A549 (cell line): ENCODE results near the gene EVI5L.

Experiments
- CBX8 ChIP-seq: fragments of 200-600 bp; sonication (generic); IDR thresholded peaks from 2 replicates; pipeline ENCODE4 v1.6.1; 2016
- CEBPB ChIP-seq, 2 experiments: fragments of >200 bp in 1 of 2; sonication (Bioruptor Twin) in 1 of 2; formaldehyde crosslinking in 1 of 2; IDR thresholded peaks; 2 replicates each; pipeline ENCODE4 v1.6.1; 2012 to 2016
- CTCF ChIP-seq: fragments of >200 bp; sonication (Bioruptor Twin); formaldehyde crosslinking; IDR thresholded peaks from 3 replicates; pipeline ENCODE4 v1.5.1; 2016
- HOXA7 ChIP-seq: fragments of 250-450 bp; sonication (Bioruptor Pico); IDR thresholded peaks from 2 replicates; pipeline ENCODE4 v1.5.0; 2020; ENCODE audit warnings: mild to moderate bottlenecking, moderate library complexity
- MYC ChIP-seq: IDR thresholded peaks from 2 replicates; pipeline ENCODE4 v1.6.1; 2012; ENCODE audit warnings: mild to moderate bottlenecking, inconsistent platforms, low read length, improper control_type of control experiment, borderline replicate concordance
- PBX3 ChIP-seq: IDR thresholded peaks from 2 replicates; pipeline ENCODE4 v1.6.1; 2012
- POLR2A ChIP-seq: IDR thresholded peaks from 2 replicates; pipeline ENCODE4 v1.6.1; 2012; ENCODE audit warnings: mild to moderate bottlenecking, low read length
- RAD21 ChIP-seq, 2 experiments: fragments of >200 bp in 1 of 2; sonication (Bioruptor Twin) in 1 of 2; formaldehyde crosslinking in 1 of 2; IDR thresholded peaks in 1 of 2; conservative IDR thresholded peaks in 1 of 2; 2 replicates in 1 of 2; 3 replicates in 1 of 2; pipeline ENCODE4 v1.6.1; 2012 to 2018; ENCODE audit warnings: inconsistent platforms in 1 of 2
- ZFP36 ChIP-seq: fragments of 450-650 bp; IDR thresholded peaks from 2 replicates; pipeline ENCODE4 v1.6.1; 2014; ENCODE audit warnings: borderline replicate concordance; ENCODE audit not compliant: partially characterized antibody
- ZNF302 ChIP-seq: fragments of 250-450 bp; sonication (Bioruptor Pico); IDR thresholded peaks from 2 replicates; pipeline ENCODE4 v1.9.0; 2021; ENCODE audit warnings: inconsistent platforms, mild to moderate bottlenecking, moderate library complexity
- TF ChIP-seq, protein P1 (sequence below): fragments of 200-600 bp; sonication (generic); IDR thresholded peaks from 2 replicates; pipeline ENCODE4 v1.6.1; 2016; ENCODE audit warnings: antibody characterized with exemption, mild to moderate bottlenecking, moderate library complexity
- TF ChIP-seq, protein P2 (sequence below): IDR thresholded peaks from 2 replicates; pipeline ENCODE4 v1.6.1; 2012

- TF ChIP-seq POLR2A = no peak
- TF ChIP-seq CBX8 = no peak
- no peak for TF ChIP-seq PBX3
- TF ChIP-seq RAD21 (conservative IDR thresholded peaks at IDR 0.05 in 1 of 2, IDR thresholded peaks at IDR 0.05 in 1 of 2) = no peak
- TF ChIP-seq CTCF = no peak
- no peak for TF ChIP-seq MYC
- TF ChIP-seq CEBPB (IDR thresholded peaks at IDR 0.05) = no peak
- TF ChIP-seq ZNF302 (CRISPR knock-in tag) = no peak
- TF ChIP-seq, protein P1, sequence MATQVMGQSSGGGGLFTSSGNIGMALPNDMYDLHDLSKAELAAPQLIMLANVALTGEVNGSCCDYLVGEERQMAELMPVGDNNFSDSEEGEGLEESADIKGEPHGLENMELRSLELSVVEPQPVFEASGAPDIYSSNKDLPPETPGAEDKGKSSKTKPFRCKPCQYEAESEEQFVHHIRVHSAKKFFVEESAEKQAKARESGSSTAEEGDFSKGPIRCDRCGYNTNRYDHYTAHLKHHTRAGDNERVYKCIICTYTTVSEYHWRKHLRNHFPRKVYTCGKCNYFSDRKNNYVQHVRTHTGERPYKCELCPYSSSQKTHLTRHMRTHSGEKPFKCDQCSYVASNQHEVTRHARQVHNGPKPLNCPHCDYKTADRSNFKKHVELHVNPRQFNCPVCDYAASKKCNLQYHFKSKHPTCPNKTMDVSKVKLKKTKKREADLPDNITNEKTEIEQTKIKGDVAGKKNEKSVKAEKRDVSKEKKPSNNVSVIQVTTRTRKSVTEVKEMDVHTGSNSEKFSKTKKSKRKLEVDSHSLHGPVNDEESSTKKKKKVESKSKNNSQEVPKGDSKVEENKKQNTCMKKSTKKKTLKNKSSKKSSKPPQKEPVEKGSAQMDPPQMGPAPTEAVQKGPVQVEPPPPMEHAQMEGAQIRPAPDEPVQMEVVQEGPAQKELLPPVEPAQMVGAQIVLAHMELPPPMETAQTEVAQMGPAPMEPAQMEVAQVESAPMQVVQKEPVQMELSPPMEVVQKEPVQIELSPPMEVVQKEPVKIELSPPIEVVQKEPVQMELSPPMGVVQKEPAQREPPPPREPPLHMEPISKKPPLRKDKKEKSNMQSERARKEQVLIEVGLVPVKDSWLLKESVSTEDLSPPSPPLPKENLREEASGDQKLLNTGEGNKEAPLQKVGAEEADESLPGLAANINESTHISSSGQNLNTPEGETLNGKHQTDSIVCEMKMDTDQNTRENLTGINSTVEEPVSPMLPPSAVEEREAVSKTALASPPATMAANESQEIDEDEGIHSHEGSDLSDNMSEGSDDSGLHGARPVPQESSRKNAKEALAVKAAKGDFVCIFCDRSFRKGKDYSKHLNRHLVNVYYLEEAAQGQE = no peak
- TF ChIP-seq HOXA7 (CRISPR knock-in tag) = no peak
- TF ChIP-seq, protein P2, sequence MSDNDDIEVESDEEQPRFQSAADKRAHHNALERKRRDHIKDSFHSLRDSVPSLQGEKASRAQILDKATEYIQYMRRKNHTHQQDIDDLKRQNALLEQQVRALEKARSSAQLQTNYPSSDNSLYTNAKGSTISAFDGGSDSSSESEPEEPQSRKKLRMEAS = no peak
- no peak for TF ChIP-seq ZFP36
These were observed 78.2 kb downstream of the EVI5L start for GRCh38 chr19:7908078-7908699.
